PFSK-1 (cell line): ENCODE measurements around the gene SLC2A10.

Experiments
- POLR2AphosphoS5 ChIP-seq: IDR thresholded peaks from 2 replicates; pipeline ENCODE4 v1.6.1; 2012; ENCODE audit warnings: low read depth, mild to moderate bottlenecking, control low read depth, low read length, moderate library complexity
- REST ChIP-seq, 2 experiments: IDR thresholded peaks; 2 replicates each; pipeline versions ENCODE4 v1.6.1 to v1.8.0; 2011 to 2012; ENCODE audit warnings: low read depth in 2 of 2, low read length in 2 of 2, control low read depth in 1 of 2, inconsistent platforms in 1 of 2, mild to moderate bottlenecking in 1 of 2, moderate library complexity in 1 of 2; ENCODE audit not compliant: insufficient read depth in 1 of 2
- SIN3A ChIP-seq: IDR thresholded peaks from 2 replicates; pipeline ENCODE4 v1.6.1; 2012; ENCODE audit warnings: mild to moderate bottlenecking, low read length, moderate library complexity, borderline replicate concordance; ENCODE audit not compliant: insufficient read depth

DNA sequence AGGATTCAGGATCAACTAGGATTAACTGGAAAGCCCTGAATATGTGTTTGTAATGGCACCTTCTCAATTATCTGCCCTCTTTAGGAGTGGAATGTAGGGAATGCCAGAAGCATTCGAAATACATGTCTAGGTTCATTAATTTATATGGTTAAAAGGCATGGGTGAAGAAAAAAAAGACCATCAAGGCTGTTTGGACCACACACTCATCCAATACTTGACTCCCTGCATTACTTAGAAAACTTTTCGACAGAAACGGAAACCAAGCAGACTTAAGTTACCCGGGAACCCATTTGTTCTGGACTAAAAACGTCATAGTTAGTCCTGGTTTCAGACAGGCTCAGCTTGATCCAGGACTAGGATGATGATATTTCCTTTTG is 33.2 kb downstream of the SLC2A10 start:
- TF ChIP-seq SIN3A = no peak
- no peak for TF ChIP-seq POLR2AphosphoS5
- TF ChIP-seq REST (IDR thresholded peaks at IDR 0.05; ENCODE audit: insufficient read depth in 1 of 2, low read depth in 2 of 2, low read length in 2 of 2) = no peak
